CD4-positive, alpha-beta T cell treated with Interleukin-15 for 1 hour (primary cell): ENCODE data around the gene COPS8.

Source experiments
- DNase-seq: peaks from one replicate; pipeline ENCODE4 v3.0.0-alpha.2; 2020

The COPS8 gene

GRCh38 chr2:237085248-237086221 is at the start of gene COPS8:
TSS of gene COPS8 (plus strand) at chr2:237085889. CDS start at chr2:237085965, 76 bp downstream.
- peak; percentile 91 for DNase-seq

- no peak for DNase-seq
These were observed 46.2 kb upstream of the COPS8 start for GRCh38 chr2:237039301-237040031.

- DNase-seq, result no peak
These were observed 44.5 kb upstream of the COPS8 start for GRCh38 chr2:237041231-237041630.

GRCh38 chr2:237042101-237042500 is 43.6 kb upstream of the COPS8 start:
- DNase-seq, result no peak

- no peak for DNase-seq
These were observed 41.8 kb upstream of the COPS8 start for GRCh38 chr2:237043866-237044265.

GRCh38 chr2:237044281-237044680 is 41.4 kb upstream of the COPS8 start:
- DNase-seq, result no peak

GRCh38 chr2:237045449-237045848 is 40.2 kb upstream of the COPS8 start:
- no peak for DNase-seq

GRCh38 chr2:237048595-237048994 is 37.1 kb upstream of the COPS8 start:
- DNase-seq, result no peak

- no peak for DNase-seq
These were observed 33.8 kb upstream of the COPS8 start for GRCh38 chr2:237051861-237052260.

GRCh38 chr2:237053066-237053465 is 32.6 kb upstream of the COPS8 start:
- no peak for DNase-seq

- DNase-seq, result no peak
These were observed 30.1 kb upstream of the COPS8 start for GRCh38 chr2:237055386-237056100.

GRCh38 chr2:237056287-237056875 is 29.3 kb upstream of the COPS8 start:
- no peak for DNase-seq

- DNase-seq, result no peak
These were observed 28.6 kb upstream of the COPS8 start for GRCh38 chr2:237057107-237057506.

- no peak for DNase-seq
These were observed 27.8 kb upstream of the COPS8 start for GRCh38 chr2:237057893-237058300.

- no peak for DNase-seq
These were observed 27.3 kb upstream of the COPS8 start for GRCh38 chr2:237058423-237058822.

GRCh38 chr2:237059155-237059875 is 26.4 kb upstream of the COPS8 start:
- DNase-seq, result no peak

- DNase-seq, result no peak
These were observed 25.0 kb upstream of the COPS8 start for GRCh38 chr2:237060534-237061312.

- DNase-seq, result no peak
These were observed 24.3 kb upstream of the COPS8 start for GRCh38 chr2:237061356-237061755.

GRCh38 chr2:237062585-237062984 is 23.1 kb upstream of the COPS8 start:
- no peak for DNase-seq

- no peak for DNase-seq
These were observed 21.3 kb upstream of the COPS8 start for GRCh38 chr2:237064203-237065070.
